ENCODE results near the gene ZDHHC17.

GRCh38 chr12:76717314-76717713, 46.6 kb upstream of the ZDHHC17 start:
- TF ChIP-seq POLR2A (IDR thresholded peaks at IDR 0.05) (no peak), CTCF (IDR thresholded peaks at IDR 0.05) (no peak)

All from uterus (tissue), 2 donors.